Activated T-helper 2 cell treated with anti-CD3 and anti-CD28 coated beads, Interferon-gamma antibody, Interleukin-2, Interleukin-4, amounts not matched to agents 10 μg/mL and 5 μg/mL and 100 μg/mL, durations not matched to agents 14 hours and 24 hours and 36 hours (primary cell): ENCODE results near the gene ZFYVE28. TPM values are rescaled to one million over a fixed set of nuclear protein-coding genes. Genes with fewer than 3 reads are reported as not detected.

ENCODE experiments used
- DNase-seq: peaks from one replicate; pipeline ENCODE4 v3.0.0; 2021; ENCODE audit warnings: low spot score
- H3K27ac Mint-ChIP-seq: one replicate; pipeline ENCODE4 v1.8.0; 2021; ENCODE audit warnings: mixed read lengths
- H3K27me3 Mint-ChIP-seq: one replicate; pipeline ENCODE4 v1.8.0; 2021; ENCODE audit warnings: low read depth, mixed read lengths
- H3K36me3 Mint-ChIP-seq: one replicate; pipeline ENCODE4 v1.8.0; 2021; ENCODE audit warnings: low read depth, mixed read lengths
- H3K4me1 Mint-ChIP-seq: one replicate; pipeline ENCODE4 v1.8.0; 2021; ENCODE audit warnings: low read depth, mixed read lengths
- H3K4me3 Mint-ChIP-seq: one replicate; pipeline ENCODE4 v1.8.0; 2021; ENCODE audit warnings: low read depth, mild to moderate bottlenecking, moderate library complexity, mixed read lengths
- H3K9me3 Mint-ChIP-seq: one replicate; pipeline ENCODE4 v1.8.0; 2021; ENCODE audit warnings: mixed read lengths
- intact Hi-C: fragments of 100-400 bp; cut with micrococcal nuclease; formaldehyde crosslinking; loops from one replicate; pipeline ENCODE4 v1.15.1; 2023
- total RNA-seq: library from RNA; stranded (reverse); gene quantifications from 2 replicates; pipeline ENCODE4 v1.2.3, GENCODE V29; 2022

The ZFYVE28 gene
- total RNA-seq, 1 donor from 2014 or later: 10.0 TPM

GRCh38 chr4:2408976-2409375, 9.5 kb downstream of the ZFYVE28 start:
- H3K27ac Mint-ChIP-seq: peak overlapping the region; percentile 9
- H3K4me3 Mint-ChIP-seq: no peak overlapping the region
- intact Hi-C loops: no loop called here
- no peaks in the 10 kb centered on the region for H3K9me3 Mint-ChIP-seq
- H3K27me3 Mint-ChIP-seq: no peaks in the 10 kb centered on the region
- peaks cover 48% of the 10 kb centered on the region for H3K4me1 Mint-ChIP-seq
- H3K36me3 Mint-ChIP-seq: no peaks in the 10 kb centered on the region
- DNase-seq: no peak

- Mint-ChIP-seq H3K36me3 (no peaks in the 10 kb centered on the region), H3K27me3 (no peaks in the 10 kb centered on the region), H3K27ac (no peak overlapping the region), H3K4me1 (peaks cover 43% of the 10 kb centered on the region), H3K9me3 (no peaks in the 10 kb centered on the region), H3K4me3 (no peak overlapping the region)
- no peak for DNase-seq
- intact Hi-C loops: no loop called here
Observed at GRCh38 chr4:2408401-2408958, 10.0 kb downstream of the ZFYVE28 start.

- peak overlapping the region; percentile 11 for H3K27ac Mint-ChIP-seq
- no peak overlapping the region for H3K4me3 Mint-ChIP-seq
- peaks cover 38% of the 10 kb centered on the region for H3K4me1 Mint-ChIP-seq
- intact Hi-C loops: no loop called here
- no peak for DNase-seq
- no peaks in the 10 kb centered on the region for H3K9me3 Mint-ChIP-seq
- H3K36me3 Mint-ChIP-seq: no peaks in the 10 kb centered on the region
- H3K27me3 Mint-ChIP-seq: no peaks in the 10 kb centered on the region
Observed at GRCh38 chr4:2407991-2408342, 10.5 kb downstream of the ZFYVE28 start.

GRCh38 chr4:2406920-2407319, 11.5 kb downstream of the ZFYVE28 start:
- Mint-ChIP-seq H3K4me3 (no peak overlapping the region), H3K9me3 (no peaks in the 10 kb centered on the region), H3K27me3 (no peaks in the 10 kb centered on the region), H3K4me1 (peaks cover 27% of the 10 kb centered on the region), H3K36me3 (no peaks in the 10 kb centered on the region), H3K27ac (no peak overlapping the region)
- no peak for DNase-seq
- intact Hi-C loops: no loop called here

GRCh38 chr4:2406406-2406805, 12.0 kb downstream of the ZFYVE28 start:
- Mint-ChIP-seq H3K4me1 (peaks cover 26% of the 10 kb centered on the region), H3K36me3 (no peaks in the 10 kb centered on the region), H3K4me3 (no peak overlapping the region), H3K27ac (no peak overlapping the region), H3K9me3 (no peaks in the 10 kb centered on the region), H3K27me3 (no peaks in the 10 kb centered on the region)
- intact Hi-C loops: no loop called here
- no peak for DNase-seq

GRCh38 chr4:2402941-2403340, 15.5 kb downstream of the ZFYVE28 start:
- DNase-seq: no peak
- Mint-ChIP-seq H3K9me3 (no peaks in the 10 kb centered on the region), H3K36me3 (no peaks in the 10 kb centered on the region), H3K4me1 (peaks cover 12% of the 10 kb centered on the region), H3K27ac (no peak overlapping the region), H3K27me3 (no peaks in the 10 kb centered on the region), H3K4me3 (no peak overlapping the region)
- intact Hi-C loops: no loop called here

- no peaks in the 10 kb centered on the region for H3K27me3 Mint-ChIP-seq
- no peaks in the 10 kb centered on the region for H3K9me3 Mint-ChIP-seq
- H3K4me1 Mint-ChIP-seq: peaks cover 12% of the 10 kb centered on the region
- no peak overlapping the region for H3K4me3 Mint-ChIP-seq
- H3K36me3 Mint-ChIP-seq: no peaks in the 10 kb centered on the region
- DNase-seq: no peak
- H3K27ac Mint-ChIP-seq: no peak overlapping the region
- intact Hi-C loops: no loop called here
Observed at GRCh38 chr4:2402048-2402842, 16.2 kb downstream of the ZFYVE28 start.

GRCh38 chr4:2401610-2401983, 16.8 kb downstream of the ZFYVE28 start:
- H3K9me3 Mint-ChIP-seq: no peaks in the 10 kb centered on the region
- H3K36me3 Mint-ChIP-seq: no peaks in the 10 kb centered on the region
- no peaks in the 10 kb centered on the region for H3K27me3 Mint-ChIP-seq
- H3K4me3 Mint-ChIP-seq: no peak overlapping the region
- intact Hi-C loops: no loop called here
- DNase-seq: no peak
- no peak overlapping the region for H3K27ac Mint-ChIP-seq
- H3K4me1 Mint-ChIP-seq: peaks cover 6% of the 10 kb centered on the region

- no peaks in the 10 kb centered on the region for H3K9me3 Mint-ChIP-seq
Observed at GRCh38 chr4:2400841-2401609, 17.4 kb downstream of the ZFYVE28 start.

GRCh38 chr4:2399631-2400190, 18.7 kb downstream of the ZFYVE28 start:
- Mint-ChIP-seq H3K4me3 (no peak overlapping the region), H3K27me3 (no peaks in the 10 kb centered on the region), H3K27ac (no peak overlapping the region), H3K36me3 (no peaks in the 10 kb centered on the region), H3K4me1 (peaks cover 6% of the 10 kb centered on the region), H3K9me3 (no peaks in the 10 kb centered on the region)
- intact Hi-C loops: no loop called here
- DNase-seq: no peak

More at GRCh38 chr4:2400841-2401609, 17.4 kb downstream of the ZFYVE28 start:
- intact Hi-C loops: no loop called here
- Mint-ChIP-seq H3K27ac (no peak overlapping the region), H3K36me3 (no peaks in the 10 kb centered on the region), H3K4me3 (no peak overlapping the region), H3K27me3 (no peaks in the 10 kb centered on the region), H3K4me1 (peaks cover 6% of the 10 kb centered on the region)
- DNase-seq: no peak

- intact Hi-C loops: no loop called here
Observed at GRCh38 chr4:2399216-2399615, 19.2 kb downstream of the ZFYVE28 start.

GRCh38 chr4:2397596-2398379, 20.7 kb downstream of the ZFYVE28 start:
- H3K27ac Mint-ChIP-seq: no peak overlapping the region
- peaks cover 8% of the 10 kb centered on the region for H3K27me3 Mint-ChIP-seq
- peaks cover 16% of the 10 kb centered on the region for H3K4me1 Mint-ChIP-seq
- H3K36me3 Mint-ChIP-seq: no peaks in the 10 kb centered on the region
- no peak for DNase-seq
- no peaks in the 10 kb centered on the region for H3K9me3 Mint-ChIP-seq
- intact Hi-C loops: no loop called here
- no peak overlapping the region for H3K4me3 Mint-ChIP-seq

More at GRCh38 chr4:2399216-2399615, 19.2 kb downstream of the ZFYVE28 start:
- Mint-ChIP-seq H3K27ac (no peak overlapping the region), H3K36me3 (no peaks in the 10 kb centered on the region), H3K9me3 (no peaks in the 10 kb centered on the region), H3K4me1 (peaks cover 6% of the 10 kb centered on the region), H3K4me3 (no peak overlapping the region), H3K27me3 (no peaks in the 10 kb centered on the region)
- no peak for DNase-seq
